ENCODE results near the gene EZH1.
A peak's percentile ranks its signal among the peaks of the same experiment; 100 is the strongest.

Gene EZH1

DNA sequence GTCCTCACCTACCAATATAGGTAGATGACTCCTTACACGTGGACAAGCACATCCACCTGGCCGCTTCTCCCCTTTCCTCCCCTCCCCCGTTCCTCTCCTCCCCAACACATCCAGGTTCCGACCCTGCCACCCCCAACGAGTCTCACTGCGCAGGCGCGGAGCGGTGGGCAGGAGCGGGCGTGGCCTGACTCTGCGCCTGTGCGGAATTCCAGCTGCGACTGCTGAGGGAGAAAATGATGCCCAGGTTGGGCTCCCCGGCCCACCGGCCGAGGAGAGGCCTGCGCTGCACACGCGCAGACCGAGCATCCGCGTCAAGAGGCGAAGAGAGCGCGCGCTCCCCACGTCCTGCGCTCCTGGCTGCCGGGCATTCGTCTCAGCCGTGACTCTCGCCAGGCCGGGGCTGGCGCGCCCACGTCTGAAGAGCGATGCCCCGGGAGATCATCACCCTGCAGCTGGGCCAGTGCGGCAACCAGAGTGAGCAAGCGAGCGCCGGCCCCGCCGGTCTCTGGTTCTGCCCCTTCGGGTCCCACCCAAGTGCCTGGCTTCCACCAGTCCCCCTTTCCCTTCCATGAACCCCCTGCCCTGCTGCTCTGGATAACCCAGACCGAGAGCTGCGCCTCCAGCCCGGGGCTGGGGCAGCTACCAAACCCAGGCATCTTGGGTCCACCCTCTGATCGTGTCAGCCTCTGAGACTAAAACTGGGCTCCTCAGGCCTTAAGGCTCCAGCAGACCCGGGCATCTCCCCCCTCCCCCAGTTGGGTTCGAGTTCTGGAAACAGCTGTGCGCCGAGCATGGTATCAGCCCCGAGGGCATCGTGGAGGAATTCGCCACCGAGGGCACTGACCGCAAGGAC is 85.5 kb downstream of the EZH1 start, which contains the start of gene TUBG2:
TSS of gene TUBG2 (plus strand) at position 206 of the 853 bp plus-strand sequence. CDS start at position 426, 220 bp downstream.
- Histone ChIP-seq H3K36me3 (ENCODE audit: insufficient read depth, low read length) (peaks cover 21% of the 10 kb centered on the region), H3K4me1 (ENCODE audit: insufficient read depth, low read length) (peaks cover 15% of the 10 kb centered on the region), H3K27me3 (ENCODE audit: insufficient read depth, low read length) (no peaks in the 10 kb centered on the region), H3K27ac (ENCODE audit: low read depth, low read length) (no peak within 1 kb of the TSS; the same call in 1 of the 2 replicates), H3K4me3 (ENCODE audit: low read length) (peak within 1 kb of the TSS; percentile 76), H3K9ac (ENCODE audit: low read depth, low read length) (peak within 1 kb of the TSS; percentile 37), H3K9me3 (ENCODE audit: insufficient read depth, low read depth, low read length) (no peaks in the 10 kb centered on the region)
- WGBS = under 1% methylated on average over 54 of the region's 59 CpGs

DNA sequence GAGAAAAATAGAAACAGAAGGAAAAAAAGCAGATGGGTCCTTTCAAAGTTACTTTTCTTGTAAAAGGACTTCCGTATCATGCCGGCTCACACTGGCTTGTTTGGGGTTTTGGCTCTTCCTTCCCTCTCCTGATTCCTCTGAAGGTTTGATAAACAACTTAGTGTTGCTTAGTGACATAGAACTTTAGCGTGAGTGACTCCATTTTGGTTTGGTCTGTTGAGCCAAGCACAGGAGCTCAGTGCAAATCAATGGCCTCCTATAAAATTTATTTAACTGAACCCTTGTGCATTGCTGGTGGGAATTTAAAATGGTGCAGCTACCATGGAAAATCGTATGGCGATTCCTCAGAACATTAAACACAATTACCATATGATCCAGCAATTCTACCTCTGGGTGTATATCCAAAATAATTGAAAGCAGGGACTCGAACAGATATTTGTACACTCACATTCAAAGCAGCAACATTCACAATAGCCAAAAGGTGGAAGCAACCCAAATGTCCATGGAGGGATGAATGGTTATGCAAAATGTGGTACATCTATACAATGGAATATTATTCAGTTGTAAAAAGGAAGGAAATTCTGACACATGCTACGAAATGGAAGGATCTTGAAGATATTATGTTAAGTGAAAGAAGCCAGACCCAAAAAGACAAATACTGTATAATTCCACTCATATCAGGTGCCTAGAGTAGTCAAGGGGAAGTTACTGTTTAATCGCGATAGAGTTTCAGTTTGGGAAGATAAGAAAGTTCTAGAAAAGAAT is 86.8 kb downstream of the EZH1 start:
- no peak overlapping the region for H3K9ac ChIP-seq (ENCODE audit: low read depth, low read length)
- peaks cover 21% of the 10 kb centered on the region for H3K4me1 ChIP-seq (ENCODE audit: insufficient read depth, low read length)
- 94% methylated on average over 9 of the region's 9 CpGs for WGBS
- H3K4me3 ChIP-seq (ENCODE audit: low read length) = no peak overlapping the region
- H3K9me3 ChIP-seq (ENCODE audit: insufficient read depth, low read depth, low read length) = no peaks in the 10 kb centered on the region
- no peaks in the 10 kb centered on the region for H3K27me3 ChIP-seq (ENCODE audit: insufficient read depth, low read length)
- H3K27ac ChIP-seq (ENCODE audit: low read depth, low read length) = no peak overlapping the region
- H3K36me3 ChIP-seq (ENCODE audit: insufficient read depth, low read length) = peaks cover 17% of the 10 kb centered on the region

DNA sequence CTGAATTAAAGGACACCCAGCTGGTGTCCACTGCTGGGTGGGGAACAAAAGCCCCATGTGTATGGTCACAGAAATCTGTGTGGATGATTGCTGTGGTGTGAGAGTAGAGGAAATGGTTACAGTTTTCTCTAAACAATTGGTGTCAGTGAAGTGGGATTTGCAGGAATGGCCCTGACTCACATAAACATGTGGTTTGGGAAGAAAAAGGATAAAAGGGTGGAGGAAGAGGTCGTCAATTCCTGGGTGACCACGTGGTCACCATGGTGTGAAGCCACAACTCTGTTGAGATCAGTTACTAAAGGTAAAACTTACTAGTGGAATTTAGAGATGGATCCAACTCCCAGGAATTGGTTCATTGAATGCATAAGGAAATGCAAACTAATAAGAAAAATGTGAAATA is 89.3 kb downstream of the EZH1 start:
- Histone ChIP-seq H3K9me3 (ENCODE audit: insufficient read depth, low read depth, low read length) (no peaks in the 10 kb centered on the region), H3K27ac (ENCODE audit: low read depth, low read length) (no peak overlapping the region), H3K9ac (ENCODE audit: low read depth, low read length) (no peak overlapping the region), H3K36me3 (ENCODE audit: insufficient read depth, low read length) (no peaks in the 10 kb centered on the region), H3K4me1 (ENCODE audit: insufficient read depth, low read length) (peaks cover 14% of the 10 kb centered on the region), H3K27me3 (ENCODE audit: insufficient read depth, low read length) (no peaks in the 10 kb centered on the region), H3K4me3 (ENCODE audit: low read length) (no peak overlapping the region)
- WGBS = 72% methylated on average over 2 of the region's 2 CpGs

DNA sequence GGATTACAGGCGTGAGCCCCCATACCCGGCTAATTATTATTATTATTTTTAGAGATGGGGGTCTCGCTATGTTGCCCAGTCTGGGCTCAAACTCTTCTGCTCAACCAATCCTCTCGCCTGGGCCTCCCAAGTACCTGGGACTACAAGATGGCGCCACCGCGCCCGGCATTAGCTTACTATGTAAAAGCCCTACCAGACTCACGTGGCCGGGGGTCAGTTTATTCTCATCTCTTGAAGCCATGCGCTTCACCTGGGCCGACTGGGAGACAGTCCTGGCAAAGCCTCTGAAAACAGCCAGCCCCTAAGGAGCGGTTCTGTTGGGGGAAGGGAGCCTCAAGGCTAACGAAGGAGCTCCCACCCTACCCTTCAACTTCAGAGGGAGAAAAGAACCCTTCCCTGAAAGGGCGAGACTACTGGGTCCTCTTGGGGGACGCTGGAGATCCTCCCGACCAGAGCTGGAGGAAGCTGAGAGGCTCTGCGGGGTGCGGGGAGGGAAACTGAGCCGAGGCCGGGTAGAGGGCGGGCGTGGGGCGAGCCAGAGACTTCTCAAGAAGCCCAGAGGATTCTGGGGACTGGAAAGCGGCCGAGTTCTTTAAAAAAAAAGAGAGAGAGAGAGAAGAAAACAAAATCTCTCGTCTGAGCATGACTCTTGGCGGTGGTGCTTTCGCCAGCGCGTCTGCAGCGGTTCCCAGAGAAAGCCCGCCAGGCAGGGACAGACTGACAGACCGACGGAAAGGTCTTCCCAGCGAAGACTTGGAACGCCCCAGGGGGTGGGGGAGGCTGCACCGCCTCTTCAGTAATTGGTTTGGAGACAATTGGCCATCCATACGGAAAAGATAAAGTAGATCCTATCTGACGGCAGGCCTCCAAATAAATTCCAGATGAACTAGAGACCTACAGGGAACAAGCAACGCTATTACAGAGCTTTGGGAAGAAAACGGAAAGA is 91.4 kb downstream of the EZH1 start:
- H3K4me3 ChIP-seq (ENCODE audit: low read length) = peak overlapping the region; percentile 43
- no peaks in the 10 kb centered on the region for H3K36me3 ChIP-seq (ENCODE audit: insufficient read depth, low read length)
- peak overlapping the region; percentile 23; the same call in 1 of the 2 replicates for H3K9ac ChIP-seq (ENCODE audit: low read depth, low read length)
- H3K9me3 ChIP-seq (ENCODE audit: insufficient read depth, low read depth, low read length) = no peaks in the 10 kb centered on the region
- no peaks in the 10 kb centered on the region for H3K27me3 ChIP-seq (ENCODE audit: insufficient read depth, low read length)
- peaks cover 7% of the 10 kb centered on the region for H3K4me1 ChIP-seq (ENCODE audit: insufficient read depth, low read length)
- H3K27ac ChIP-seq (ENCODE audit: low read depth, low read length) = peak overlapping the region; percentile 27; the same call in 1 of the 2 replicates
- WGBS = 27% methylated on average over 40 of the region's 42 CpGs

DNA sequence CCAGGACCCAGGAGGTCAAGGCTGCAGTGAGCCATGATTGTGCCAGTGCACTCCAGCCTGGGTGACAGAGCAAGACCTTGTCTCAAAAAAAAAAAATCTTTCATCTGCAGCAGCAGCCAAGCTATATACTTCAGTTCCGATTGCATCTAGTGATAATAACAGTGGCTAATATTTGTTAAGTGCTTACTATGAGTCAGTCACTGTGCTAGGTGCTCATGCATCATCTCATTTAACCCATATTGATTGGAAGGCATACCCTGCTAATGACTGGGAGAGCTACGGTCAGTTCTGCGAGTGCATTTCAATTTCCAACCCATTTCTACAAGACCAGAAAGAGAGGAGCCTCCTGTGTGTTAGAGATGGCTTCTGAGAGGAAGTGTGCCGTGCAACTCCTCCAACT is 93.4 kb downstream of the EZH1 start:
- no peak overlapping the region for H3K4me3 ChIP-seq (ENCODE audit: low read length)
- no peaks in the 10 kb centered on the region for H3K27me3 ChIP-seq (ENCODE audit: insufficient read depth, low read length)
- no peak overlapping the region for H3K27ac ChIP-seq (ENCODE audit: low read depth, low read length)
- peaks cover 7% of the 10 kb centered on the region for H3K4me1 ChIP-seq (ENCODE audit: insufficient read depth, low read length)
- no peak overlapping the region for H3K9ac ChIP-seq (ENCODE audit: low read depth, low read length)
- no peaks in the 10 kb centered on the region for H3K9me3 ChIP-seq (ENCODE audit: insufficient read depth, low read depth, low read length)
- WGBS = 97% methylated on average over 3 of the region's 4 CpGs
- no peaks in the 10 kb centered on the region for H3K36me3 ChIP-seq (ENCODE audit: insufficient read depth, low read length)

All from HUES64 (cell line).